ENCODE results near the gene HNRNPC.
"Not testable (repeated sequence)": the region's sequence is repeated elsewhere in the genome, so short reads cannot be mapped to it uniquely, and the experiment has no call there.

GRCh38 chr14:21272661-21273060 is 3.4 kb upstream of the HNRNPC start:
- not testable (repeated sequence) for TF ChIP-seq CTCF (conservative IDR thresholded peaks at IDR 0.05 in 1 of 2, IDR thresholded peaks at IDR 0.05 in 1 of 2; ENCODE audit: low read depth in 1 of 2, low read length in 2 of 2); EZH2 (IDR thresholded peaks at IDR 0.05; ENCODE audit: low read length, missing control alignments)

Data from fibroblast of lung (primary cell).